SK-N-SH (cell line): ENCODE results near the gene TBL1X.

Source experiments
- CTCF ChIP-seq: fragments of 200-600 bp; sonication (generic); IDR thresholded peaks from 2 replicates; pipeline ENCODE4 v1.6.1; 2017; ENCODE audit warnings: antibody characterized with exemption, mild to moderate bottlenecking, moderate library complexity
- EZH2phosphoT487 ChIP-seq: fragments of 200-600 bp; sonication (generic); IDR thresholded peaks from 2 replicates; pipeline ENCODE4 v1.6.1; 2017; ENCODE audit warnings: low read depth, mixed run types, mild to moderate bottlenecking, antibody characterized with exemption, moderate library complexity, borderline replicate concordance
- FOSL2 ChIP-seq: IDR thresholded peaks from 2 replicates; pipeline ENCODE4 v1.4.0; 2012; ENCODE audit warnings: low read depth, mild to moderate bottlenecking, moderate library complexity, borderline replicate concordance
- FOXJ3 ChIP-seq: sonication (generic); formaldehyde crosslinking; IDR thresholded peaks from 2 replicates; pipeline ENCODE4 v1.5.1; 2020; ENCODE audit warnings: mild to moderate bottlenecking, missing genetic modification reagents
- GATA2 ChIP-seq: sonication (generic); formaldehyde crosslinking; IDR thresholded peaks from 2 replicates; pipeline ENCODE4 v1.5.0; 2020; ENCODE audit warnings: mild to moderate bottlenecking, missing genetic modification reagents
- NRF1 ChIP-seq: IDR thresholded peaks from 2 replicates; pipeline ENCODE4 v1.6.1; 2012; ENCODE audit warnings: low read depth, mild to moderate bottlenecking, low read length
- POLR2AphosphoS5 ChIP-seq: IDR thresholded peaks from 2 replicates; pipeline ENCODE4 v1.6.1; 2012; ENCODE audit warnings: low read depth, low read length
- RAD21 ChIP-seq: IDR thresholded peaks from 2 replicates; pipeline ENCODE4 v1.6.1; 2012; ENCODE audit warnings: mild to moderate bottlenecking, low read length
- SMC3 ChIP-seq: IDR thresholded peaks from 2 replicates; pipeline ENCODE4 v1.6.1; 2012; ENCODE audit warnings: low read depth, low read length, improper control_type of control experiment
- TAF1 ChIP-seq: IDR thresholded peaks from 2 replicates; pipeline ENCODE4 v1.6.1; 2012; ENCODE audit warnings: low read depth, mild to moderate bottlenecking, low read length, moderate library complexity, borderline replicate concordance
- USF1 ChIP-seq: IDR thresholded peaks from 2 replicates; pipeline ENCODE4 v1.4.0; 2012; ENCODE audit warnings: low read depth, borderline replicate concordance

- TF ChIP-seq POLR2AphosphoS5 (no peak), CTCF (no peak), RAD21 (no peak), USF1 (no peak), FOSL2 (no peak), GATA2 (CRISPR knock-in tag) (no peak), EZH2phosphoT487 (no peak), NRF1 (no peak), FOXJ3 (CRISPR knock-in tag) (no peak), SMC3 (no peak), TAF1 (no peak)
Observed at GRCh38 chrX:9456250-9457074, 8.4 kb upstream of the TBL1X start.
